OCI-LY1 (cell line): ENCODE measurements around the gene BORCS6.

Source experiments
- EZH2 ChIP-seq: fragments of 200-600 bp; sonication (generic), shearing (Covaris generic); IDR thresholded peaks from 2 replicates; pipeline ENCODE4 v1.8.0; 2017; ENCODE audit warnings: borderline replicate concordance, mixed run types, mild to moderate bottlenecking, antibody characterized with exemption, low read length, moderate library complexity, mixed read lengths
- TF ChIP-seq, protein P1 (sequence below): fragments of 200-600 bp; sonication (generic), shearing (Covaris generic); IDR thresholded peaks from 2 replicates; pipeline ENCODE4 v1.5.1; 2017; ENCODE audit warnings: mild to moderate bottlenecking, antibody characterized with exemption, low read length, moderate library complexity, mixed read lengths

DNA sequence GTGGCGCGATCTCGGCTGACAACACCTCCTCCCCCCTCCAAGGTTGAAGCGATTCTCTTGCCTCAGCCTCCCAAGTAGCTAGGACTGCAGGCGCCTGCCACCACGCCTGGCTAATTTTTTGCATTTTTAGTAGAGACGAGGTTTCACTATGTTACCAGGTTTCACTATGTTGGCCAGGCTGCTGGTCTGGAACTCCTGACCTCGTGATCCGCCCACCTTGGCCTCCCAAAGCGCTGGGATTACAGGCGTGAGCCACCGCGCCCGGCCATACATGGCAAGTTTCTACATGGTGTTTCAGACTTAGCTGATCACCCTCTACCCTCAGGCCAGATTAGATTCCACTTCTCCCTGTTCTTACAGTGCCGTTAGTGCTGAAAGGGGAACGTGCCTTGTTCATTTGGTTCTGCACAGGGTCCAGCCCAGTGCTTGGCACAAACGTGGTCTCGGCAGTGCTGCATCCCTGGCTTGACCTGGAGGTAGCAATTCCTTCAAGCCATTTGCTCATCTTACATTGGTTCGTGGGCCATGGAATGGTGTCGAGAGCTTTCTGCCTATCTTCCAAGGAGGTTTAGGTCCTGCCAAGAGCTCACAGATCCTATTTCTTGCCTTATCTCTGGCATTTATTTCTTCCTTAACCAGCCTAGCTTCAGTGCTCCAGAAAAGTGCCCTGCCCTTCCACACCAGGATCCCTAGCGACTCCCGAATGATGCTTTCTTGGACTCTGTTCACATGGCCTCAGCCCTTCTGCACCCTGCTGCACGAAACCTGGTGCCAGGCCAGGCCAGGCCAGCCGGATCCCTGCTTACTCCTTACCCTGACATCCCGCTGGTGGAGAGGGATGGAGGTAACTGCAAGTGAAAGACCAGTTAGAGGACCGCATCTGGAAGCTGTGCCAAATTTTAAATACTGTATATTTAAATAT is 35.2 kb upstream of the BORCS6 start:
- no peak for TF ChIP-seq EZH2
- TF ChIP-seq, protein P1, sequence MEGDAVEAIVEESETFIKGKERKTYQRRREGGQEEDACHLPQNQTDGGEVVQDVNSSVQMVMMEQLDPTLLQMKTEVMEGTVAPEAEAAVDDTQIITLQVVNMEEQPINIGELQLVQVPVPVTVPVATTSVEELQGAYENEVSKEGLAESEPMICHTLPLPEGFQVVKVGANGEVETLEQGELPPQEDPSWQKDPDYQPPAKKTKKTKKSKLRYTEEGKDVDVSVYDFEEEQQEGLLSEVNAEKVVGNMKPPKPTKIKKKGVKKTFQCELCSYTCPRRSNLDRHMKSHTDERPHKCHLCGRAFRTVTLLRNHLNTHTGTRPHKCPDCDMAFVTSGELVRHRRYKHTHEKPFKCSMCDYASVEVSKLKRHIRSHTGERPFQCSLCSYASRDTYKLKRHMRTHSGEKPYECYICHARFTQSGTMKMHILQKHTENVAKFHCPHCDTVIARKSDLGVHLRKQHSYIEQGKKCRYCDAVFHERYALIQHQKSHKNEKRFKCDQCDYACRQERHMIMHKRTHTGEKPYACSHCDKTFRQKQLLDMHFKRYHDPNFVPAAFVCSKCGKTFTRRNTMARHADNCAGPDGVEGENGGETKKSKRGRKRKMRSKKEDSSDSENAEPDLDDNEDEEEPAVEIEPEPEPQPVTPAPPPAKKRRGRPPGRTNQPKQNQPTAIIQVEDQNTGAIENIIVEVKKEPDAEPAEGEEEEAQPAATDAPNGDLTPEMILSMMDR = no peak
